BLaER1 (cell line): Measurements from ENCODE around the gene RPA3.

Experiments
- H3K27ac ChIP-seq: shearing (Covaris generic); formaldehyde crosslinking; 2 replicates; pipeline ENCODE4 v1.8.1; 2022
- H3K27me3 ChIP-seq: shearing (Covaris generic); formaldehyde crosslinking; 2 replicates; pipeline ENCODE4 v1.8.1; 2022
- H3K36me3 ChIP-seq: shearing (Covaris generic); formaldehyde crosslinking; 2 replicates; pipeline ENCODE4 v1.8.1; 2022
- H3K4me1 ChIP-seq: shearing (Covaris generic); formaldehyde crosslinking; 2 replicates; pipeline ENCODE4 v1.8.1; 2022
- H3K4me2 ChIP-seq: shearing (Covaris generic); formaldehyde crosslinking; 2 replicates; pipeline ENCODE4 v1.8.1; 2022
- H3K4me3 ChIP-seq: shearing (Covaris generic); formaldehyde crosslinking; 2 replicates; pipeline ENCODE4 v1.8.1; 2022
- H3K9ac ChIP-seq: shearing (Covaris generic); formaldehyde crosslinking; 2 replicates; pipeline ENCODE4 v1.8.1; 2022
- H3K9me3 ChIP-seq: shearing (Covaris generic); formaldehyde crosslinking; 2 replicates; pipeline ENCODE4 v1.8.1; 2022
- H4K20me1 ChIP-seq: shearing (Covaris generic); formaldehyde crosslinking; 2 replicates; pipeline ENCODE4 v1.8.1; 2022
- Cebpa-rat ChIP-seq: shearing (Covaris generic); IDR thresholded peaks from 2 replicates; pipeline ENCODE4 v1.8.1; 2022

RPA3 gene

DNA sequence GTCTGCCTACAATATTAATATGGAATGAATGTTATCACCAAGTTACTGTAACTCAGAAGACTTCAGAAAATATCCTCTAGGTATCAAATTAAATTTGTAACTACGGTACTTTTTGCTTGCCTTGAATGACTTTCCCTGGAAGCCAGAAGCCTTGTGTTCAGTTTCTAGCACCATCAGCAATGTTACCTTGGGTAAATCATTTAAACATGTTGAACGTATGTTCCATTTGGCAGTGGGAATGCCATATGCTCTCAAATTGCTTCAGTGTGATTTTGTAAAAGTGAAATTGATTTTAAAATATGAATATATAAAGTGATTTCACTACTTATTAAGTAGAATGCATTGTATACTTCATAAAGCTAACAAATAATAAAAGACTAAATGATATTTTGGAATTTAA is 11.2 kb downstream of the RPA3 start:
- Histone ChIP-seq H4K20me1 (no peaks in the 10 kb centered on the region), H3K27ac (no peak overlapping the region), H3K4me2 (no peak overlapping the region), H3K36me3 (no peaks in the 10 kb centered on the region), H3K4me1 (0 out of 2 replicates have a peak, but pooled peaks cover 9% of the 10 kb centered on the region), H3K9ac (no peak overlapping the region), H3K4me3 (no peak overlapping the region), H3K27me3 (no peaks in the 10 kb centered on the region), H3K9me3 (no peaks in the 10 kb centered on the region)
- no peak for TF ChIP-seq Cebpa-rat

GRCh38 chr7:7706556-7707172 is 11.7 kb downstream of the RPA3 start:
- Histone ChIP-seq H3K9ac (no peak overlapping the region), H3K9me3 (no peaks in the 10 kb centered on the region), H3K27ac (no peak overlapping the region), H3K36me3 (no peaks in the 10 kb centered on the region), H3K4me1 (0 out of 2 replicates have a peak, but pooled peaks cover 9% of the 10 kb centered on the region), H3K27me3 (no peaks in the 10 kb centered on the region), H3K4me3 (no peak overlapping the region), H4K20me1 (no peaks in the 10 kb centered on the region), H3K4me2 (no peak overlapping the region)
- TF ChIP-seq Cebpa-rat, result no peak

DNA sequence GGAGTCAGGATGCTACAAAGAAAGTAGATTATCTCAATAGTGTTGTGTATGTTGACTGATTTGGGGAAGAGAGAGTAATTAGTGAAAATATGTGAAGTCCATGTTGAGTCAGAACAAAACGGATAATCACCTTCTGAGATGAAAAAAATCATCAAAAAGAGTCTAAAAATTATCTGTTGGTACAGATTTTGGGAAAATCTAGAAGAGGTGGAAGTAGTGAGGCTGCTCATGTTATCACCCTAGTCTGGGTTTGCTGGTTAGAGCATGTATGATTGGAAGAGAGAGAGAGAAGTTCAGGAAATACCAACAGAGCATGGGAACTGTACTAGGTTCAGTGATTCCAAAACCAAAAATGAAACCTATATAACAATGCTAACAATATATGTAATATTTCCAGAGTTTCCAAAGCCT is 12.3 kb downstream of the RPA3 start:
- no peak overlapping the region for H3K27ac ChIP-seq
- H3K4me2 ChIP-seq, result no peak overlapping the region
- no peak for TF ChIP-seq Cebpa-rat
- no peaks in the 10 kb centered on the region for H4K20me1 ChIP-seq
- H3K36me3 ChIP-seq, result no peaks in the 10 kb centered on the region
- 0 out of 2 replicates have a peak, but pooled peaks cover 9% of the 10 kb centered on the region for H3K4me1 ChIP-seq
- H3K4me3 ChIP-seq, result no peak overlapping the region
- H3K27me3 ChIP-seq, result no peaks in the 10 kb centered on the region
- H3K9ac ChIP-seq, result no peak overlapping the region
- H3K9me3 ChIP-seq, result no peaks in the 10 kb centered on the region

DNA sequence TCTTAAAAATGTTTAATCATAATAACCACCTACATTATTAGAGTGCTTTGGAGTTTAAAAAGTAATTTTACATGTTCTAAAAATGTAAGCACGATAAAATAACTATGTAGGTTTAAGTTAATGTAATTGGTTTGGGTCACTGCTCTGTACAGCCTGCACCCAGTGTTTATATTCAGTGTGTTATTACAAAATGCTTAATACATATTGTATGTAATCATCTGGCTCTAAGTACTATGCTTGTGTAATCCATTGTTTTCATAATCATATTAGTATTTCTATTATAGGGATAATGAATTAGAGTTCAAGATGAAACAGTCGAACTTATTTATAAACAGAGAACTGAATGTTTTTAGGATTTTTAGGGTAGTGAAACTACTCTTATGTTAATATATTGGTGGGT is 13.1 kb downstream of the RPA3 start:
- H3K36me3 ChIP-seq, result no peaks in the 10 kb centered on the region
- no peak overlapping the region for H3K4me2 ChIP-seq
- H3K4me3 ChIP-seq, result no peak overlapping the region
- H4K20me1 ChIP-seq, result no peaks in the 10 kb centered on the region
- H3K9ac ChIP-seq, result no peak overlapping the region
- no peaks in the 10 kb centered on the region for H3K27me3 ChIP-seq
- no peak overlapping the region for H3K27ac ChIP-seq
- no peaks in the 10 kb centered on the region for H3K9me3 ChIP-seq
- 0 out of 2 replicates have a peak, but pooled peaks cover 9% of the 10 kb centered on the region for H3K4me1 ChIP-seq
- no peak for TF ChIP-seq Cebpa-rat

DNA sequence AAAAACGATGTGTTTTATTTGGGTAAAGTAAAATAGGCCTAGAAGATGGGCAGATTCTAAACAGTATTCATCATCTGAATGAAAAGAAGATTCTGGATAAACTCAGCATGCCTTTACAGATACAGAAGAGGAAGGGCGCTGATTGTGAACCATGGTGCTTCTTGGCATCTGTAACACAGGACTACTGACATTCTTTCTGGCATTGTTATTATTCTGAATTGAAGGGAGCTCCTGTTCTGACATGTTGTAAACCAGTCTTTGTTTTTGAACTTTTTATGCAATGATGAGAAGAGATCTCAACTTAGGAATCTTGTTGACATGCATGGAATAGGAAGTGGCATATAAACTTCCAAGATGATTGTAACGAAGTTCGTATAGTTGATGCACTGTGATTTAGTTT is 13.5 kb downstream of the RPA3 start:
- no peaks in the 10 kb centered on the region for H4K20me1 ChIP-seq
- no peak overlapping the region for H3K4me3 ChIP-seq
- no peaks in the 10 kb centered on the region for H3K9me3 ChIP-seq

GRCh38 chr7:7703427-7703826 is 15.0 kb downstream of the RPA3 start:
- H3K27me3 ChIP-seq, result no peaks in the 10 kb centered on the region
- no peak overlapping the region for H3K4me3 ChIP-seq
- TF ChIP-seq Cebpa-rat, result no peak

More for the DNA sequence above, 13.5 kb downstream of the RPA3 start:
- Histone ChIP-seq H3K9ac (no peak overlapping the region), H3K27me3 (no peaks in the 10 kb centered on the region), H3K4me1 (peaks cover 13% of the 10 kb centered on the region), H3K4me2 (no peak overlapping the region), H3K27ac (no peak overlapping the region), H3K36me3 (no peaks in the 10 kb centered on the region)
- TF ChIP-seq Cebpa-rat, result no peak

DNA sequence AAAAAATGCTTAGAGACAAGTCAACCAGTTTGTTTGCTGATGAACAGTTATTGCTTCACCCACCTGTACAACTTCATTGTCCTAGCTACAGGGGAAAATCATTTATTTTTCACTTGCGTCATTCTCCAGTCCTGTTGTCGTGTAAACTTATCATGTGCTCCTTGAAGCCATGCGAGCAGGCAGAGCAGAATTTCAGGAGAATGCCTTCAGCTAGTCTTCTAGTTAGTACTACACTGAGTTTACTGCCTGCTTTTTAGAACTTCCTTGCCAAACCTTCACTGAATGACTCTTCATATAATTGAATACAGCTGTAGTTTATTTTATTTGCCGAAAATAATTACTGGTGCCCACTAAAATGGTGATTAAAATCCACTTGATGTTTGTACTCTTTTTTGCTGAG is 15.6 kb downstream of the RPA3 start:
- Histone ChIP-seq H3K9me3 (no peaks in the 10 kb centered on the region), H3K4me2 (no peak overlapping the region), H3K27me3 (no peaks in the 10 kb centered on the region), H3K36me3 (no peaks in the 10 kb centered on the region), H3K9ac (no peak overlapping the region), H4K20me1 (no peaks in the 10 kb centered on the region), H3K27ac (no peak overlapping the region), H3K4me3 (no peak overlapping the region), H3K4me1 (peaks cover 31% of the 10 kb centered on the region)
- TF ChIP-seq Cebpa-rat, result no peak

More at GRCh38 chr7:7703427-7703826, 15.0 kb downstream of the RPA3 start:
- H3K36me3 ChIP-seq, result no peaks in the 10 kb centered on the region
- H3K9ac ChIP-seq, result no peak overlapping the region
- no peak overlapping the region for H3K4me2 ChIP-seq
- no peaks in the 10 kb centered on the region for H4K20me1 ChIP-seq
- H3K9me3 ChIP-seq, result no peaks in the 10 kb centered on the region
- no peak overlapping the region for H3K27ac ChIP-seq
- H3K4me1 ChIP-seq, result peaks cover 27% of the 10 kb centered on the region

- no peaks in the 10 kb centered on the region for H3K36me3 ChIP-seq
These were observed 16.9 kb downstream of the RPA3 start for GRCh38 chr7:7701527-7701926.

DNA sequence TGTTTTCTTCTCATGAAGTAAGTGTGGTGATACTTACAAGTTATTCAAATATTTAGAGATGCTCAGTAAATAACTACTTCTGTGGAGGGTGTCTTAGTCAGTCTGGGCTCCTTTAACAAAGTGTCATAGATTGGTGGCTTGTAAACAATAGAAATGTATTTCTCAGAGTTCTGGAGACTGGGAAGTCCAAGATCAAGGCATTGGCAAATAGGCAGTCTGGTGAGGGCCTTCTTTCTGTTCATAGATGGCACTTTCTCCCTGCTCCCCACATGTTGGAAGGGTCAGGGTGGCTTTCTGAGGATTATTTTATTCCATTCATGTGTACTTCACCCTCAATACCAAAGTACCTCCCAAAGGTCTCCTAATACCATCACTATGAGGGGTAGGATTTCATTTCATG is 18.4 kb downstream of the RPA3 start:
- Histone ChIP-seq H3K36me3 (no peaks in the 10 kb centered on the region), H3K4me2 (peak overlapping the region; percentile 73)

More at GRCh38 chr7:7701527-7701926, 16.9 kb downstream of the RPA3 start:
- no peak overlapping the region for H3K9ac ChIP-seq
- no peak overlapping the region for H3K4me2 ChIP-seq
- H3K4me3 ChIP-seq, result no peak overlapping the region
- H3K27ac ChIP-seq, result no peak overlapping the region
- H3K9me3 ChIP-seq, result no peaks in the 10 kb centered on the region
- no peaks in the 10 kb centered on the region for H4K20me1 ChIP-seq
- H3K27me3 ChIP-seq, result no peaks in the 10 kb centered on the region
- TF ChIP-seq Cebpa-rat, result no peak
- H3K4me1 ChIP-seq, result peaks cover 29% of the 10 kb centered on the region

DNA sequence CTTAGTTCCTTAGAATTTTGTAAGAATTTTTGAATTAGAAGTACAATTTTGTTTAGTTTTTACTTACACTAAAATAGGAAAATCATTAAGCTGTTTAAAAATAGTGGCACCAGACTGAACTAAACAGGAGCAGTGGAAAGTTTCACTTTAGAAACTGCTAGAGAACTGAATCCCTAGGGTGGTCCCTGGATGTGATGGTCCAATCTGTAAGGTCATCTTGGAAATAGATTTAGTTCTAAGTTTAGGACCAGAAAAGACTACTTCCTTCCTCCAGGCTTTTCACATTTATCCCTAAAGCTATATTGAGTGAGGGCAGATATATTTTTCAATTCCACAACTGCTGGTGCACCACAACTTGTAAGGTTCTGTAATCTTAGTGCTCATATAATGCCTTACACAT is 19.0 kb downstream of the RPA3 start:
- Histone ChIP-seq H3K27me3 (no peaks in the 10 kb centered on the region), H3K4me1 (peaks cover 22% of the 10 kb centered on the region), H3K9ac (no peak overlapping the region), H3K4me2 (peak overlapping the region; percentile 73), H3K9me3 (no peaks in the 10 kb centered on the region), H3K4me3 (no peak overlapping the region), H4K20me1 (no peaks in the 10 kb centered on the region), H3K36me3 (no peaks in the 10 kb centered on the region), H3K27ac (peak overlapping the region; percentile 51)
- no peak for TF ChIP-seq Cebpa-rat

More for the DNA sequence above, 18.4 kb downstream of the RPA3 start:
- Histone ChIP-seq H3K9me3 (no peaks in the 10 kb centered on the region), H3K4me3 (no peak overlapping the region), H4K20me1 (no peaks in the 10 kb centered on the region), H3K27me3 (no peaks in the 10 kb centered on the region), H3K9ac (no peak overlapping the region), H3K27ac (peak overlapping the region; percentile 51; the same call in 1 of the 2 replicates), H3K4me1 (peaks cover 22% of the 10 kb centered on the region)
- TF ChIP-seq Cebpa-rat, result no peak

DNA sequence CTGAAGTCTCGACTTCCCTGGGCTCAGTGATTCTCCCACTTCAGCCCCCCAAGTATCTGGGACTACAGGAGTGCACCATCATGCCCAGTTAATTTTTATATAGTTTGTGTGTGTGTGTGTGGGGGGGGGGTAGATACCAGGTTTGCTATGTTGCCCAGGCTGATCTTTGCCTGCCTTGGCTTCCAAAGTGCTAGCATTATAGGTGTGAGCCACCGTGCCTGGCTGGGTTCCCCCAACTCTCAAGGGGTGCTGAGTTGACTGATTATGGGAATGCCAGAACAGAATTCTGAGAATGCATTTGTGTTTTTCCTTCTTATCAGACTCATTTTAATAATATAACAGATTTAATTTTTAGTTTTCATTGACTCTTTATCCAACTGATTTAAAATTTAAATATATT is 19.5 kb downstream of the RPA3 start:
- Histone ChIP-seq H3K4me2 (peak overlapping the region; percentile 73), H3K4me1 (peaks cover 22% of the 10 kb centered on the region), H3K36me3 (no peaks in the 10 kb centered on the region), H3K27me3 (no peaks in the 10 kb centered on the region), H3K9ac (no peak overlapping the region), H3K9me3 (no peaks in the 10 kb centered on the region), H4K20me1 (no peaks in the 10 kb centered on the region), H3K4me3 (no peak overlapping the region), H3K27ac (peak overlapping the region; percentile 51; the same call in 1 of the 2 replicates)
- no peak for TF ChIP-seq Cebpa-rat
